ENCODE results near the gene KCTD15. TPM values are rescaled to one million over a fixed set of nuclear protein-coding genes. Genes with fewer than 3 reads are reported as not detected.

The KCTD15 gene
- total RNA-seq, 4 donors from 2014 or later, result 53.6 to 89.1 (median 72.5) TPM

DNA sequence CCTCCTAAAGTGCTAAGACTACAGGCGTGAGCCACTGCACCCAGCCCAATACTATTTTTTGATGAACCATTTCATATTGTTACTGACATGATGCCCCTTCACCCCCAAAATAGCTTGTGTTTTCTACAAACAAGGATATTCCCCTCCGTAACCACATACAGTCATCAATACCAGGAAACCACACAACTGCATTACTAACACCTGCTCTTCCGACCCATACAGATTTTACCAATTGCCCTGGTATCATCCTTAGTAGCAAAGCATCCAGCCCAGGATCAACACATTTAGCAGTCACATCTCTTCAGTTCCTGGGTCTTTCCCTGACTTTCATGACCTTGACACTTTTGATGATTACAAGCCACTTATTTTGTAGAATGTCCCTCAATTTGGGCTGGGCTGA lies 33.6 kb downstream of the KCTD15 start:
- Histone ChIP-seq H3K9me3 (no peaks in the 10 kb centered on the region), H3K27me3 (no peaks in the 10 kb centered on the region), H3K4me3 (no peak overlapping the region), H3K36me3 (no peaks in the 10 kb centered on the region), H3K27ac (no peak overlapping the region), H3K4me1 (no peaks in the 10 kb centered on the region)
- 79 to 84% methylated on average over 3 of the region's 3 CpGs for WGBS, 2 donors
- DNase-seq, result no peak
- no peak for TF ChIP-seq POLR2A (IDR thresholded peaks at IDR 0.05)
- TF ChIP-seq, protein P1, sequence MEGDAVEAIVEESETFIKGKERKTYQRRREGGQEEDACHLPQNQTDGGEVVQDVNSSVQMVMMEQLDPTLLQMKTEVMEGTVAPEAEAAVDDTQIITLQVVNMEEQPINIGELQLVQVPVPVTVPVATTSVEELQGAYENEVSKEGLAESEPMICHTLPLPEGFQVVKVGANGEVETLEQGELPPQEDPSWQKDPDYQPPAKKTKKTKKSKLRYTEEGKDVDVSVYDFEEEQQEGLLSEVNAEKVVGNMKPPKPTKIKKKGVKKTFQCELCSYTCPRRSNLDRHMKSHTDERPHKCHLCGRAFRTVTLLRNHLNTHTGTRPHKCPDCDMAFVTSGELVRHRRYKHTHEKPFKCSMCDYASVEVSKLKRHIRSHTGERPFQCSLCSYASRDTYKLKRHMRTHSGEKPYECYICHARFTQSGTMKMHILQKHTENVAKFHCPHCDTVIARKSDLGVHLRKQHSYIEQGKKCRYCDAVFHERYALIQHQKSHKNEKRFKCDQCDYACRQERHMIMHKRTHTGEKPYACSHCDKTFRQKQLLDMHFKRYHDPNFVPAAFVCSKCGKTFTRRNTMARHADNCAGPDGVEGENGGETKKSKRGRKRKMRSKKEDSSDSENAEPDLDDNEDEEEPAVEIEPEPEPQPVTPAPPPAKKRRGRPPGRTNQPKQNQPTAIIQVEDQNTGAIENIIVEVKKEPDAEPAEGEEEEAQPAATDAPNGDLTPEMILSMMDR (IDR thresholded peaks at IDR 0.05), result no peak
- intact Hi-C loops (cut with DNase I), result no loop called here

DNA sequence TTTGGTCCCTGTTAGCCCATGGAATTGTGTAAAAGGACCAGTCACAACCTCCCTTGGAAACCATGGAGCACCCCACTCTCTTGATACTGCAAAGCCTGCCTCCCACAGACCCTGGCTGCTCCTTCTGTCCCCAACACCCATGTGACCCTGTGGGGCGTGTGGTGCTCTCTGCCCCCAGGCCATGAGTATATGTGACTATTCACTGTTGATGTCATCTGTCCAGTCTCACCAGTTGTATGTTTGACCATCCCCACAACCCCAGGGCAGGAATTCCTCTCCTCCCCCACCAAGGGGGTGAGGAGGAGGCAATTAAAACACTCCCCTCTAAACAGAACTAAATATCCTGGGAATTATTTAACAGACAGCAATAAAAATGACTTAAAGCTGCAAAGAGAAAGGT lies 35.2 kb downstream of the KCTD15 start:
- H3K36me3 ChIP-seq, result no peaks in the 10 kb centered on the region
- no peaks in the 10 kb centered on the region for H3K27me3 ChIP-seq
- intact Hi-C loops (cut with DNase I), result no loop called here
- 40 to 57% methylated on average over 1 of the region's 1 CpG for WGBS, 2 donors
- no peaks in the 10 kb centered on the region for H3K4me1 ChIP-seq
- H3K4me3 ChIP-seq, result no peak overlapping the region
- H3K27ac ChIP-seq, result no peak overlapping the region
- no peak for DNase-seq
- no peaks in the 10 kb centered on the region for H3K9me3 ChIP-seq
- TF ChIP-seq POLR2A (IDR thresholded peaks at IDR 0.05), result no peak
- TF ChIP-seq, protein P1 (IDR thresholded peaks at IDR 0.05), result no peak

DNA sequence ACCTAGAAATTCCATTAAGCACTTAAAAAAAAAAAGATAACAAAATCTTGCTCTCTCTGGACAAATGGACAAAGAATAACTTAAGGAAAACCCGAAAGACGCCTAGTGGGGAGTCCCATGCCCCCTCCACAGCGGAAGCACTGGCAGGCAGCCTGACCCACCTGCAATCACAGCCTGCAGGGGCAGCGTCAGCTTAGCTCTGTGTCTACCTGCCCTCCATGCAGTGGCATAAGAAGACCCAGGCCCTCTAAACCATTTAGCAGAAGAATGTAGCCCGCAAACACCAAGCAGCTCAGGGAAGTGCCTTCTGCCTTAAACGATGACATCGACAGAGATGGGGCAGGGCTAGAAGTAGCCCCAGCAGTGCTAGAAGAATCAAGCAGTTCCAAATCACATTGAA lies 36.0 kb downstream of the KCTD15 start:
- intact Hi-C loops (cut with DNase I), result no loop called here
- no peaks in the 10 kb centered on the region for H3K9me3 ChIP-seq
- TF ChIP-seq, protein P1 (IDR thresholded peaks at IDR 0.05), result no peak
- no peak for TF ChIP-seq POLR2A (IDR thresholded peaks at IDR 0.05)
- 56 to 66% methylated on average over 5 to 6 of the region's 7 CpGs for WGBS, 2 donors
- H3K27me3 ChIP-seq, result no peaks in the 10 kb centered on the region
- H3K36me3 ChIP-seq, result no peaks in the 10 kb centered on the region
- no peak for DNase-seq
- no peaks in the 10 kb centered on the region for H3K4me1 ChIP-seq
- H3K4me3 ChIP-seq, result no peak overlapping the region
- no peak overlapping the region for H3K27ac ChIP-seq

DNA sequence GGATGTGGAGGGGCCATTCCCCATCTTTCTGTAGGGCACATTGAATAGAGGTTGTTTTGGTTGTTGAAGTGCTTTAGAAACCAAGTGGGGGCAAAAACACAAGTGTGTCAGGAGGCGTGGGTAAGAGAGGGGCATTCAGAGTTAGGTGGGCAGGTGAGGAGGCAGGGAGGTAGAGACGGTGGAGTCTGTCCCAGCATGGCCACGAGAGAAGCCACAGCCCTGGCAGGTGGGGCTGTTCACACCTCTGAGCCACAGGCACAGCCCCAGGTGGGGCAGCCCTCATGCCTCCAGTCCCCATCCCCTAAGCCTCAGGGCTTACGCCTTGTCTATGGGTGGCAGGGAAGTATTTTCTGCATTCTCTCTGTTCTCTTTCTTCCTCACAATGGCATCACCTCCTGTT lies 43.7 kb downstream of the KCTD15 start:
- H3K27me3 ChIP-seq, result peaks cover 0 to 25% (median 0%) of the 10 kb centered on the region in 4 donors

DNA sequence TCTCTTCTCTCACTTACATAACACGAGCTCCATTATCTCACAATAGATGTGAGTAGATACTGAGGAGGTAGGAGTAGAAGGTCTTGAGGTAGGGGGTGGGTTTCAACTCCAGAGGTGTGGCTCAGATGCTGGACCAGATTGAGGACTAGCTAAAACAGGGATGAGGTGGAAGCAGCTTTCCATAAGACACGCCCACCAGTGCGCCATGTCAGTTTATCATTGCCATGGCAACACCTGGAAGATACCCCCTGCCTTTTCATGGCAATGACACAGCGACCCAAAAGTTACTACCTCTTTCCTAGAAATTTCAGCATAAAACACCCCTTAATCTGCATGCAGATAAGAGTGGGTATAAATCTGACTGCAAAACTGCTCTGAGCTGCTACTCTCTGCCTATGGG lies 44.1 kb downstream of the KCTD15 start:
- no peak for TF ChIP-seq POLR2A (IDR thresholded peaks at IDR 0.05)
- Histone ChIP-seq H3K9me3 (no peaks in the 10 kb centered on the region), H3K27ac (no peak overlapping the region), H3K36me3 (no peaks in the 10 kb centered on the region), H3K4me1 (no peaks in the 10 kb centered on the region), H3K27me3 (peaks cover 0 to 25% (median 0%) of the 10 kb centered on the region in 4 donors), H3K4me3 (no peak overlapping the region)
- intact Hi-C loops (cut with DNase I), result no loop called here
- 88 to 89% methylated on average over 4 of the region's 4 CpGs for WGBS, 2 donors
- DNase-seq, result no peak

More for the DNA sequence above, 43.7 kb downstream of the KCTD15 start:
- no peak for DNase-seq
- Histone ChIP-seq H3K9me3 (no peaks in the 10 kb centered on the region), H3K4me1 (no peaks in the 10 kb centered on the region), H3K36me3 (no peaks in the 10 kb centered on the region), H3K4me3 (no peak overlapping the region), H3K27ac (no peak overlapping the region)
- intact Hi-C loops (cut with DNase I), result no loop called here
- WGBS, 2 donors, result 71 to 82% methylated on average over 4 of the region's 4 CpGs
- TF ChIP-seq, protein P1 (IDR thresholded peaks at IDR 0.05), result no peak
- TF ChIP-seq POLR2A (IDR thresholded peaks at IDR 0.05), result no peak

DNA sequence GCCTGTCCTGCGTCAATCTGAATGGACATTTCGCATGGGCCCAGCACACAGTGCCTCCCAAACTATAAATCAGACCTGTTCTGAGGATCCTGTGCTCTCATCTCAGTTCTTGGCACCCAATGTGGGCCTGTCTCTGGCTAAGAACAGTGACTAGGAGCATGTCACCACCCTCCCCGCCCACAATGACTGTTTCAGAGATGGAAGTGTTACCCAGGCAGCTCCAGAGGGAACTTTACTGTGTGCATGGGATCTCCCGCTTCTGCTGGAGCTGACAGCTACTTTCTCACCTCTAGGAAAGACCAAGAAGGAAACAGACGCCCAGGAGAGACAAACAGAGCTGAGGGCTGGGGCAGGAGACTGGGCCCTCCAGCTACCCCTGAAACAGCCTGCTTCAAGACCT lies 45.0 kb downstream of the KCTD15 start:
- Histone ChIP-seq H3K4me3 (no peak overlapping the region), H3K4me1 (no peaks in the 10 kb centered on the region), H3K27ac (no peak overlapping the region), H3K36me3 (no peaks in the 10 kb centered on the region), H3K27me3 (peaks cover 0 to 25% (median 0%) of the 10 kb centered on the region in 4 donors), H3K9me3 (no peaks in the 10 kb centered on the region)
- intact Hi-C loops (cut with DNase I), result no loop called here
- 77 to 88% methylated on average over 3 to 5 of the region's 5 CpGs for WGBS, 2 donors
- TF ChIP-seq, protein P1 (IDR thresholded peaks at IDR 0.05), result no peak
- no peak for TF ChIP-seq POLR2A (IDR thresholded peaks at IDR 0.05)
- DNase-seq, result no peak
